NCI-H524 (cell line): ENCODE measurements around the gene RTL9.

Experiments used
- DNase-seq, 2 experiments: peaks; one replicate each; lab custom pipeline; 2025; lab: John Stamatoyannopoulos, UW

The RTL9 gene

GRCh38 chrX:110341189-110342035 is 17.2 kb upstream of the RTL9 start:
- DNase-seq: no peak

GRCh38 chrX:110346681-110347080 is 12.0 kb upstream of the RTL9 start:
- DNase-seq: no peak

- DNase-seq: no peak
These were observed 625 bp downstream of the RTL9 start for GRCh38 chrX:110359273-110359672.

- DNase-seq: no peak
These were observed 4.6 kb downstream of the RTL9 start for GRCh38 chrX:110363244-110363643.

- DNase-seq: no peak
These were observed 14.7 kb downstream of the RTL9 start for GRCh38 chrX:110373310-110373709.

- no peak for DNase-seq
These were observed 15.9 kb downstream of the RTL9 start for GRCh38 chrX:110374559-110374958.

GRCh38 chrX:110381216-110381615 is 22.6 kb downstream of the RTL9 start:
- DNase-seq: no peak

- no peak for DNase-seq
These were observed 24.8 kb downstream of the RTL9 start for GRCh38 chrX:110383414-110383813.

- no peak for DNase-seq
These were observed 25.8 kb downstream of the RTL9 start for GRCh38 chrX:110384490-110384889.

GRCh38 chrX:110389570-110389969 is 30.9 kb downstream of the RTL9 start:
- no peak for DNase-seq

- no peak for DNase-seq
These were observed 32.4 kb downstream of the RTL9 start for GRCh38 chrX:110391086-110391485.

- no peak for DNase-seq
These were observed 36.0 kb downstream of the RTL9 start for GRCh38 chrX:110394651-110395050.

GRCh38 chrX:110395877-110396276 is 37.2 kb downstream of the RTL9 start:
- no peak for DNase-seq

- DNase-seq: no peak
These were observed 38.1 kb downstream of the RTL9 start for GRCh38 chrX:110396735-110397134.

GRCh38 chrX:110397339-110397738 is 38.7 kb downstream of the RTL9 start:
- DNase-seq: no peak

- no peak for DNase-seq
These were observed 39.3 kb downstream of the RTL9 start for GRCh38 chrX:110397904-110398303.

- no peak for DNase-seq
These were observed 40.8 kb downstream of the RTL9 start for GRCh38 chrX:110399497-110399896.

GRCh38 chrX:110399966-110400365 is 41.3 kb downstream of the RTL9 start:
- DNase-seq: no peak

- no peak for DNase-seq
These were observed 42.5 kb downstream of the RTL9 start for GRCh38 chrX:110401135-110401534.

GRCh38 chrX:110402091-110402849 is 43.6 kb downstream of the RTL9 start:
- DNase-seq: no peak

GRCh38 chrX:110402850-110403221 is 44.2 kb downstream of the RTL9 start:
- no peak for DNase-seq

GRCh38 chrX:110403441-110404238 is 45.0 kb downstream of the RTL9 start:
- peak in 1 of 2 experiments; percentile 15 for DNase-seq

- DNase-seq: no peak
These were observed 45.7 kb downstream of the RTL9 start for GRCh38 chrX:110404376-110404775.
